Tibial nerve (tissue), 4 donors: ENCODE results near the gene MNS1.
"Not testable (repeated sequence)": the region's sequence is repeated elsewhere in the genome, so short reads cannot be mapped to it uniquely, and the experiment has no call there.

ENCODE experiments used
- CTCF ChIP-seq, 5 experiments: fragments of 200-600 bp in 3 of 5; fragments of 450-650 bp in 2 of 5; sonication (generic) in 3 of 5; IDR thresholded peaks; one replicate each; pipeline ENCODE4 v1.5.1; 2016 to 2019; ENCODE audit warnings: antibody characterized with exemption in 5 of 5, mild to moderate bottlenecking in 3 of 5, moderate library complexity in 2 of 5
- EP300 ChIP-seq, 2 donors: sonication (generic); formaldehyde crosslinking; IDR thresholded peaks; one replicate each; pipeline ENCODE4 v1.6.1; 2017; ENCODE audit warnings: antibody characterized with exemption in 2 of 2, mild to moderate bottlenecking in 1 of 2
- POLR2A ChIP-seq, 2 donors: fragments of 450-650 bp; IDR thresholded peaks; one replicate each; pipeline ENCODE4 v1.6.1; 2017; ENCODE audit warnings: antibody characterized with exemption in 2 of 2, mild to moderate bottlenecking in 2 of 2, moderate library complexity in 2 of 2

- TF ChIP-seq POLR2A, CTCF, EP300 (IDR thresholded peaks at IDR 0.05): not testable (repeated sequence)
Measured at GRCh38 chr15:56485426-56485825, 20.5 kb upstream of the MNS1 start.
